Thoracic aorta (tissue), 2 donors: ENCODE results near the gene C16orf90. TPM values are rescaled to one million over a fixed set of nuclear protein-coding genes. Genes with fewer than 3 reads are reported as not detected.

Experiments used
- ATAC-seq: fragments of 150-250 bp; one replicate; pipeline ENCODE4 v1.8.0; 2017; ENCODE audit warnings: low read depth; ENCODE audit not compliant: insufficient number of reproducible peaks, low FRiP score
- DNase-seq: peaks from one replicate; pipeline ENCODE4 v3.0.0-alpha.2; 2020; ENCODE audit warnings: low spot score
- H3K27ac ChIP-seq, 2 donors: fragments of 200-600 bp; sonication (generic); 1 replicate in 1 of 2; 2 replicates in 1 of 2; pipeline ENCODE4 v1.5.1; 2016; ENCODE audit warnings: mild to moderate bottlenecking in 2 of 2, moderate library complexity in 2 of 2
- H3K27me3 ChIP-seq: fragments of 200-600 bp; sonication (generic); replicated peaks from 2 replicates; pipeline ENCODE4 v1.6.0; 2016; ENCODE audit warnings: mild to moderate bottlenecking; ENCODE audit not compliant: insufficient read depth
- H3K36me3 ChIP-seq: fragments of 200-600 bp; sonication (generic); one replicate; pipeline ENCODE4 v1.5.1; 2016
- H3K4me1 ChIP-seq, 2 donors: fragments of 200-600 bp; sonication (generic); 1 replicate in 1 of 2; 2 replicates in 1 of 2; pipeline versions ENCODE4 v1.5.1 to v1.6.0; 2016; ENCODE audit warnings: low read depth in 2 of 2, mild to moderate bottlenecking in 1 of 2; ENCODE audit not compliant: control insufficient read depth in 1 of 2
- H3K4me3 ChIP-seq: fragments of 200-600 bp; sonication (generic); 2 replicates; pipeline ENCODE4 v1.5.1; 2016; ENCODE audit warnings: mild to moderate bottlenecking
- H3K9me3 ChIP-seq: fragments of 200-600 bp; sonication (generic); 2 replicates; pipeline ENCODE4 v1.5.1; 2016
- total RNA-seq, 2 donors: library from RNA; depleted of rRNA; stranded (reverse); fragments of >200 nt; gene quantifications; one replicate each; pipeline versions ENCODE4 v1.1.0 to v1.2.3, GENCODE V29; 2016
- TF ChIP-seq, protein P1 (sequence below): fragments of 200-600 bp; sonication (generic); IDR thresholded peaks from one replicate; pipeline ENCODE4 v1.5.1; 2019; ENCODE audit warnings: antibody characterized with exemption

The C16orf90 gene
- total RNA-seq, 2 donors from 2014 or later: not detected

GRCh38 chr16:3496386-3496785, 1.1 kb upstream of the C16orf90 start:
- no peak for ATAC-seq

GRCh38 chr16:3494386-3494973, 809 bp downstream of the C16orf90 start:
- Histone ChIP-seq H3K36me3 (no peaks in the 10 kb centered on the region), H3K4me1 (no peaks in the 10 kb centered on the region), H3K4me3 (no peak overlapping the region), H3K9me3 (no peaks in the 10 kb centered on the region), H3K27me3 (no peaks in the 10 kb centered on the region), H3K27ac (no peak overlapping the region)
- TF ChIP-seq, protein P1, sequence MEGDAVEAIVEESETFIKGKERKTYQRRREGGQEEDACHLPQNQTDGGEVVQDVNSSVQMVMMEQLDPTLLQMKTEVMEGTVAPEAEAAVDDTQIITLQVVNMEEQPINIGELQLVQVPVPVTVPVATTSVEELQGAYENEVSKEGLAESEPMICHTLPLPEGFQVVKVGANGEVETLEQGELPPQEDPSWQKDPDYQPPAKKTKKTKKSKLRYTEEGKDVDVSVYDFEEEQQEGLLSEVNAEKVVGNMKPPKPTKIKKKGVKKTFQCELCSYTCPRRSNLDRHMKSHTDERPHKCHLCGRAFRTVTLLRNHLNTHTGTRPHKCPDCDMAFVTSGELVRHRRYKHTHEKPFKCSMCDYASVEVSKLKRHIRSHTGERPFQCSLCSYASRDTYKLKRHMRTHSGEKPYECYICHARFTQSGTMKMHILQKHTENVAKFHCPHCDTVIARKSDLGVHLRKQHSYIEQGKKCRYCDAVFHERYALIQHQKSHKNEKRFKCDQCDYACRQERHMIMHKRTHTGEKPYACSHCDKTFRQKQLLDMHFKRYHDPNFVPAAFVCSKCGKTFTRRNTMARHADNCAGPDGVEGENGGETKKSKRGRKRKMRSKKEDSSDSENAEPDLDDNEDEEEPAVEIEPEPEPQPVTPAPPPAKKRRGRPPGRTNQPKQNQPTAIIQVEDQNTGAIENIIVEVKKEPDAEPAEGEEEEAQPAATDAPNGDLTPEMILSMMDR: no peak
- ATAC-seq: no peak
- DNase-seq: no peak

More at GRCh38 chr16:3496386-3496785, 1.1 kb upstream of the C16orf90 start:
- Histone ChIP-seq H3K27me3 (no peaks in the 10 kb centered on the region), H3K4me1 (peaks cover 1 to 10% of the 10 kb centered on the region in 2 donors), H3K9me3 (no peaks in the 10 kb centered on the region), H3K4me3 (no peak overlapping the region), H3K27ac (no peak overlapping the region), H3K36me3 (no peaks in the 10 kb centered on the region)
- no peak for DNase-seq
- TF ChIP-seq, protein P1: no peak

DNA sequence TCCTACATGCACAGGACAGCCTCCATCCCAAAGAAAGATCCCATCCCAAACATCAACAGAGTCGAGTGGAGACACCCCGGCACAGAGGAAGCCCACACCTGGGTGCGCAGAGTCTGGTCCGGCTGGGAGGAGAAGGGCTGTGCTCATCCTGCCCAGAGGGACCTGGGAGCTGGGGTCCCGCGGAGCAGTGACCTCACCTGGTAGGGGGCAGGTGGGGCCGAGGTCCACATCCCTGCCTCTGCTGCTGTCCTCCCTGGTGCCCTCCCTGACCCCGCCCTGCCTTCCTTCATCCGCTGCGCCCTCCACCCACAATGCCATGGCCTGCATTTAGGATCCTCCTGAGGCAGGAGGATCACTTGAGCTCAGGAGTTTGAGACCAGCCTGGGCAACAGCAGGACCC, 2.9 kb downstream of the C16orf90 start:
- DNase-seq (no peak), ATAC-seq (no peak)
- Histone ChIP-seq H3K27ac (no peak overlapping the region), H3K4me1 (no peaks in the 10 kb centered on the region), H3K27me3 (no peaks in the 10 kb centered on the region), H3K36me3 (peaks cover 7% of the 10 kb centered on the region), H3K4me3 (no peak overlapping the region), H3K9me3 (no peaks in the 10 kb centered on the region)
- TF ChIP-seq, protein P1: no peak

DNA sequence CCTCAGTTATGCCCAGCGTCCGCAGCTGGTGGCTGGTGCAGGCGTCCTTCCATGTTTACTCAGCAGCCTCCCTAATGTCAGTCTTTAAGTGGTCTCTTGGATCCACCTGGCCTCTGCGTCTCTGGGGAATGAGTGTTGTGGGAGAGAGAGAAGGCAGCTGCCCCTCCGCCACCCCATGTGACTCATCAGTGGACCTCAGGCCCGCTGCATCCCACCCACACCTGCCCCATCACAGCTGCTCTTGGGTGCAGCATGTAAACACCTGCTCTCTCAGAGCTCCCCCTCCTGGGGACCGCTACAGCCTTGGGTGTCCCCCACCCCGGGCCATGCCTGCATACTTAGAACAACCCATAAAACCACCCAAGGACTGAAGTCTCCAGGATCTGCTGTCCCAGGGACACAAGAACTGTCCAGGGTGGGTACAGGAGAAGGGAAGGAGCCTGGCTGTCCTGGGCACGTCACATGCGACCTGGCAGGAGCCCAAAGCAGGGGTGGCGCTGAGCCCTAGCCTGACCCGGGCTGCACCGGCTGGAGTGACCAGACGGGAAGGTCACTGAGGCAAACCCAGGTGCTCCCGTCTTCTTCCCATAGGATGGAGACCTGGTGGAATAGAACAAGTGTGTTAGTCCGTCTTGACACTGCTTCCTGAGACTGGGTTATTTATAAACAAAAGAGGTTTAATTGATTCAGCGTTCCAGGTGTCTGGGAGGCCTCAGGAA, 4.2 kb downstream of the C16orf90 start:
- H3K4me3 ChIP-seq: no peak overlapping the region
- H3K27ac ChIP-seq: no peak overlapping the region
- no peak for ATAC-seq
- no peaks in the 10 kb centered on the region for H3K27me3 ChIP-seq
- no peaks in the 10 kb centered on the region for H3K9me3 ChIP-seq
- no peak for DNase-seq
- TF ChIP-seq, protein P1: no peak
- peaks cover 9% of the 10 kb centered on the region for H3K36me3 ChIP-seq
- H3K4me1 ChIP-seq: no peaks in the 10 kb centered on the region

DNA sequence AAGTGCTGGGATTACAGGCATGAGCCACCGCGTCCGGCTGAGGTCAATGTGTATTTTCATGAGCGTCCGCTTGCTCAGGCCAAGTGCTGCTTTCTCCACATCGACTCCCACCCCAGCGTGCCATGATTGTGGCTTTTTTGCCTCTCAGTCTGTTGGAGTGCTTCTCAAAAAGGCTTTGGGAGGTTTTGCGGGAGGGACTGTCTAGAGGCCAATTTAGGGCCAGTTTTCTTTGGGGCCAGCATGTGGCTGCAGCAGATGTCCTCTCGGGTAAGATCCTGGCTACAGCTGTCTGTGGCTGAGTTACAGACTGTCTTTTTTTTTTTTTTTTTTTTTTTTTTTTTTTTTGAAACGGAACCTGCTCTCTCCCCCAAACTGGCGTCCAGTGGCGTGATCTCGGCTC, 6.5 kb downstream of the C16orf90 start:
- TF ChIP-seq, protein P1: no peak
- no peak for DNase-seq

More for the DNA sequence above, 6.5 kb downstream of the C16orf90 start:
- H3K36me3 ChIP-seq: peaks cover 30% of the 10 kb centered on the region
- ATAC-seq: no peak
- H3K4me3 ChIP-seq: no peak overlapping the region
- H3K27ac ChIP-seq: no peak overlapping the region
- no peaks in the 10 kb centered on the region for H3K4me1 ChIP-seq
- no peaks in the 10 kb centered on the region for H3K27me3 ChIP-seq
- no peaks in the 10 kb centered on the region for H3K9me3 ChIP-seq
